GM19395 (cell line): ENCODE measurements around the gene RNH1.
"Not testable (repeated sequence)": the region's sequence is repeated elsewhere in the genome, so short reads cannot be mapped to it uniquely, and the experiment has no call there.

Experiments used
- ATAC-seq: cut with Tn5 transposase; IDR thresholded peaks from one replicate; pipeline ENCODE4 v1.9.1; 2021; ENCODE audit warnings: mild to moderate bottlenecking, moderate library complexity; ENCODE audit not compliant: unreplicated experiment

Gene RNH1

GRCh38 chr11:520428-521176 lies 13.6 kb upstream of the RNH1 start:
- ATAC-seq, result no peak

- ATAC-seq, result no peak
These were observed 11.6 kb upstream of the RNH1 start for GRCh38 chr11:518463-519202.

- not testable (repeated sequence) for ATAC-seq
These were observed 10.1 kb upstream of the RNH1 start for GRCh38 chr11:516918-517685.

GRCh38 chr11:516400-516799 lies 9.4 kb upstream of the RNH1 start:
- no peak for ATAC-seq

- no peak for ATAC-seq
These were observed 8.1 kb upstream of the RNH1 start for GRCh38 chr11:515131-515530.

GRCh38 chr11:514606-515005 lies 7.6 kb upstream of the RNH1 start:
- ATAC-seq, result no peak

GRCh38 chr11:512761-513595 lies 5.9 kb upstream of the RNH1 start:
- ATAC-seq, result no peak

- ATAC-seq, result no peak
These were observed 1.9 kb upstream of the RNH1 start for GRCh38 chr11:508956-509355.

- ATAC-seq, result no peak
These were observed 879 bp upstream of the RNH1 start for GRCh38 chr11:507727-508515.

GRCh38 chr11:506238-506994 lies 626 bp downstream of the RNH1 start:
- peak; percentile 66 for ATAC-seq

- ATAC-seq, result no peak
These were observed 2.1 kb downstream of the RNH1 start for GRCh38 chr11:504994-505344.

- ATAC-seq, result no peak
These were observed 2.7 kb downstream of the RNH1 start for GRCh38 chr11:504053-504993.

GRCh38 chr11:503179-503981 lies 3.7 kb downstream of the RNH1 start:
- no peak for ATAC-seq

- ATAC-seq, result no peak
These were observed 4.5 kb downstream of the RNH1 start for GRCh38 chr11:502288-503178.

- ATAC-seq, result no peak
These were observed 5.3 kb downstream of the RNH1 start for GRCh38 chr11:501683-502287.
